OCI-LY1 (cell line): ENCODE results near the gene SMCO3.

Source experiments
- CTCF ChIP-seq: fragments of 200-600 bp; sonication (generic), shearing (Covaris generic); IDR thresholded peaks from 2 replicates; pipeline ENCODE4 v1.5.1; 2017; ENCODE audit warnings: mild to moderate bottlenecking, antibody characterized with exemption, low read length, moderate library complexity, mixed read lengths
- EZH2 ChIP-seq: fragments of 200-600 bp; sonication (generic), shearing (Covaris generic); IDR thresholded peaks from 2 replicates; pipeline ENCODE4 v1.8.0; 2017; ENCODE audit warnings: borderline replicate concordance, mixed run types, mild to moderate bottlenecking, antibody characterized with exemption, low read length, moderate library complexity, mixed read lengths

- TF ChIP-seq CTCF (no peak), EZH2 (no peak)
Observed at GRCh38 chr12:14814014-14814413, at the start of gene SMCO3.
